HG03558 (cell line): ENCODE measurements around the gene SPACA4.
"Not testable (repeated sequence)": the region's sequence is repeated elsewhere in the genome, so short reads cannot be mapped to it uniquely, and the experiment has no call there.

Experiments
- ATAC-seq: cut with Tn5 transposase; IDR thresholded peaks from one replicate; pipeline ENCODE4 v1.9.1; 2021; ENCODE audit warnings: moderate number of reproducible peaks; ENCODE audit not compliant: unreplicated experiment; ENCODE audit errors: extremely low read depth

SPACA4 gene

GRCh38 chr19:48606463-48607358, at the start of gene SPACA4:
SPACA4 (plus strand) TSS chr19:48606742; CDS start chr19:48606979, 237 bp downstream.
- ATAC-seq, result no peak

GRCh38 chr19:48556825-48557224, 49.7 kb upstream of the SPACA4 start:
- ATAC-seq, result no peak

GRCh38 chr19:48558018-48558684, 48.4 kb upstream of the SPACA4 start:
- no peak for ATAC-seq

GRCh38 chr19:48560095-48560530, 46.4 kb upstream of the SPACA4 start:
- no peak for ATAC-seq

GRCh38 chr19:48561412-48561811, 45.1 kb upstream of the SPACA4 start:
- no peak for ATAC-seq

GRCh38 chr19:48565090-48565489, 41.5 kb upstream of the SPACA4 start:
- ATAC-seq, result no peak

GRCh38 chr19:48568345-48568886, 38.1 kb upstream of the SPACA4 start:
- no peak for ATAC-seq

GRCh38 chr19:48569814-48570213, 36.7 kb upstream of the SPACA4 start:
- ATAC-seq, result no peak

- no peak for ATAC-seq
These were observed 35.0 kb upstream of the SPACA4 start for GRCh38 chr19:48571378-48572162.

- no peak for ATAC-seq
These were observed 33.4 kb upstream of the SPACA4 start for GRCh38 chr19:48573163-48573505.

GRCh38 chr19:48575931-48576622, 30.5 kb upstream of the SPACA4 start:
- no peak for ATAC-seq

GRCh38 chr19:48577908-48578307, 28.6 kb upstream of the SPACA4 start:
- not testable (repeated sequence) for ATAC-seq

- no peak for ATAC-seq
These were observed 27.7 kb upstream of the SPACA4 start for GRCh38 chr19:48578891-48579290.

- ATAC-seq, result no peak
These were observed 24.4 kb upstream of the SPACA4 start for GRCh38 chr19:48582168-48582567.

GRCh38 chr19:48587387-48587786, 19.2 kb upstream of the SPACA4 start:
- ATAC-seq, result no peak

- no peak for ATAC-seq
These were observed 17.7 kb upstream of the SPACA4 start for GRCh38 chr19:48588670-48589401.

GRCh38 chr19:48591021-48591420, 15.5 kb upstream of the SPACA4 start:
- ATAC-seq, result no peak

GRCh38 chr19:48595171-48595570, 11.4 kb upstream of the SPACA4 start:
- no peak for ATAC-seq

- no peak for ATAC-seq
These were observed 10.7 kb upstream of the SPACA4 start for GRCh38 chr19:48595833-48596232.
